Osteoblast (primary cell): ENCODE data around the gene SLC10A3. TPM values are rescaled to one million over a fixed set of nuclear protein-coding genes. Genes with fewer than 3 reads are reported as not detected.

Source experiments
- DNase-seq: peaks from one replicate; pipeline ENCODE4 v3.0.0; 2011; ENCODE audit warnings: low spot score, mixed read lengths; ENCODE audit not compliant: insufficient read length; ENCODE audit errors: missing footprints
- H2AFZ ChIP-seq: 2 replicates; pipeline ENCODE4 v1.6.0; 2011; ENCODE audit warnings: mild to moderate bottlenecking, low read length
- H3K27ac ChIP-seq: 2 replicates; pipeline ENCODE4 v1.5.1; 2011; ENCODE audit warnings: mild to moderate bottlenecking, low read depth, low read length, moderate library complexity
- H3K27me3 ChIP-seq: 2 replicates; pipeline ENCODE4 v1.6.0; 2012; ENCODE audit warnings: mild to moderate bottlenecking, control low read depth, inconsistent platforms, low read length, moderate library complexity; ENCODE audit not compliant: insufficient read depth
- H3K36me3 ChIP-seq: 2 replicates; pipeline ENCODE4 v1.5.1; 2011; ENCODE audit warnings: mild to moderate bottlenecking, low read length, control low read depth, moderate library complexity; ENCODE audit not compliant: insufficient read depth
- H3K4me1 ChIP-seq: 2 replicates; pipeline ENCODE4 v1.5.1; 2011; ENCODE audit warnings: mild to moderate bottlenecking, low read length, control low read depth, moderate library complexity; ENCODE audit not compliant: insufficient read depth
- H3K4me2 ChIP-seq: 2 replicates; pipeline ENCODE4 v1.6.0; 2011; ENCODE audit warnings: mild to moderate bottlenecking, low read length; ENCODE audit not compliant: insufficient read depth
- H3K4me3 ChIP-seq: fragments of 200-600 bp; sonication (generic); 3 replicates; pipeline ENCODE4 v1.5.1; 2012; ENCODE audit warnings: mild to moderate bottlenecking, low read length, inconsistent platforms; ENCODE audit not compliant: insufficient read depth
- H3K79me2 ChIP-seq: 2 replicates; pipeline ENCODE4 v1.6.0; 2012; ENCODE audit warnings: mild to moderate bottlenecking, low read length, control low read depth, inconsistent platforms; ENCODE audit not compliant: insufficient read depth
- H3K9me3 ChIP-seq: 2 replicates; pipeline ENCODE4 v1.5.1; 2011; ENCODE audit warnings: low read depth, low read length, control low read depth
- H4K20me1 ChIP-seq: 2 replicates; pipeline ENCODE4 v1.6.0; 2012; ENCODE audit warnings: mild to moderate bottlenecking, low read length, control low read depth; ENCODE audit not compliant: insufficient read depth
- total RNA-seq: library from RNA; depleted of rRNA; stranded (reverse); fragments of >200 nt; gene quantifications from 2 replicates; pipeline ENCODE4 v1.2.3, GENCODE V29; 2012
- TF ChIP-seq, protein P1 (sequence below): IDR thresholded peaks from 2 replicates; pipeline ENCODE4 v1.5.1; 2011; ENCODE audit warnings: mild to moderate bottlenecking, low read depth, low read length, moderate library complexity; ENCODE audit errors: extremely low read depth

SLC10A3 gene
- total RNA-seq, 1 donor, result 36.2 TPM

GRCh38 chrX:154519389-154519788 lies 29.0 kb upstream of the SLC10A3 start:
- TF ChIP-seq, protein P1, sequence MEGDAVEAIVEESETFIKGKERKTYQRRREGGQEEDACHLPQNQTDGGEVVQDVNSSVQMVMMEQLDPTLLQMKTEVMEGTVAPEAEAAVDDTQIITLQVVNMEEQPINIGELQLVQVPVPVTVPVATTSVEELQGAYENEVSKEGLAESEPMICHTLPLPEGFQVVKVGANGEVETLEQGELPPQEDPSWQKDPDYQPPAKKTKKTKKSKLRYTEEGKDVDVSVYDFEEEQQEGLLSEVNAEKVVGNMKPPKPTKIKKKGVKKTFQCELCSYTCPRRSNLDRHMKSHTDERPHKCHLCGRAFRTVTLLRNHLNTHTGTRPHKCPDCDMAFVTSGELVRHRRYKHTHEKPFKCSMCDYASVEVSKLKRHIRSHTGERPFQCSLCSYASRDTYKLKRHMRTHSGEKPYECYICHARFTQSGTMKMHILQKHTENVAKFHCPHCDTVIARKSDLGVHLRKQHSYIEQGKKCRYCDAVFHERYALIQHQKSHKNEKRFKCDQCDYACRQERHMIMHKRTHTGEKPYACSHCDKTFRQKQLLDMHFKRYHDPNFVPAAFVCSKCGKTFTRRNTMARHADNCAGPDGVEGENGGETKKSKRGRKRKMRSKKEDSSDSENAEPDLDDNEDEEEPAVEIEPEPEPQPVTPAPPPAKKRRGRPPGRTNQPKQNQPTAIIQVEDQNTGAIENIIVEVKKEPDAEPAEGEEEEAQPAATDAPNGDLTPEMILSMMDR, result no peak
- no peaks in the 10 kb centered on the region for H3K9me3 ChIP-seq

GRCh38 chrX:154517101-154517781 lies 26.8 kb upstream of the SLC10A3 start:
- TF ChIP-seq, protein P1, result no peak
- peak overlapping the region; percentile 76 for H3K4me3 ChIP-seq
- DNase-seq, result peak; percentile 13
- peak overlapping the region; percentile 93 for H3K4me2 ChIP-seq
- no peaks in the 10 kb centered on the region for H3K36me3 ChIP-seq
- peaks cover 5% of the 10 kb centered on the region for H3K4me1 ChIP-seq
- H3K9me3 ChIP-seq, result no peaks in the 10 kb centered on the region
- no peaks in the 10 kb centered on the region for H3K27me3 ChIP-seq
- H3K27ac ChIP-seq, result no peak overlapping the region
- H2AFZ ChIP-seq, result peak overlapping the region; percentile 29
- H4K20me1 ChIP-seq, result no peaks in the 10 kb centered on the region
- peaks cover 10% of the 10 kb centered on the region for H3K79me2 ChIP-seq

More at GRCh38 chrX:154519389-154519788, 29.0 kb upstream of the SLC10A3 start:
- no peak overlapping the region for H3K27ac ChIP-seq
- H3K4me1 ChIP-seq, result peaks cover 5% of the 10 kb centered on the region
- H3K4me2 ChIP-seq, result no peak overlapping the region
- DNase-seq, result no peak
- H4K20me1 ChIP-seq, result no peaks in the 10 kb centered on the region
- no peaks in the 10 kb centered on the region for H3K36me3 ChIP-seq
- H3K4me3 ChIP-seq, result no peak overlapping the region
- H2AFZ ChIP-seq, result no peak overlapping the region
- no peaks in the 10 kb centered on the region for H3K27me3 ChIP-seq
- H3K79me2 ChIP-seq, result peaks cover 9% of the 10 kb centered on the region

DNA sequence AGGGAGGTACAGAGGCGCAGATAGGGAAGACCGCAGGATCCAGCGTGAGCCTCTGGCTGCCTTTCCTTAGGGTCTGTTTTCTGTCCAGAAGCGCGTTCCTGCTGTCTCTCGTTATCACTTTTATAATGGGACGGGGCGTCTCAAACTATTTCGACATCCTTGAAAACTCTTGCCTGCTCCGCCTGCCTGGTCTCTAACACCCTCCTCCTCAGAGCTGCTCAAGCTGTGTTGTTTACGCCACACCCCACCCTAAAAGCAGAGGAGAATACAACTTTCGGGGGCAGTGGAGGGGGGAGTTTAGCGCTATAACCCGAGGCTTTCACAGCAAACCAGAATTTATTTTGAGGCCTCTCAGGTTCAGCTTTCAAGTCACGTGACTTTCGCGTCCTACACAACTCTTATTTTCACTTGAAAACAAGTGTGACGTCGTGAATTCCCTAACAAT lies 26.2 kb upstream of the SLC10A3 start:
- DNase-seq, result peak; percentile 58
- H4K20me1 ChIP-seq, result no peaks in the 10 kb centered on the region
- H3K9me3 ChIP-seq, result no peaks in the 10 kb centered on the region
- H3K4me3 ChIP-seq, result peak overlapping the region; percentile 76
- H3K36me3 ChIP-seq, result no peaks in the 10 kb centered on the region
- peak overlapping the region; percentile 79 for H3K27ac ChIP-seq
- H3K4me2 ChIP-seq, result peak overlapping the region; percentile 93
- peaks cover 10% of the 10 kb centered on the region for H3K79me2 ChIP-seq
- peak overlapping the region; percentile 76 for H2AFZ ChIP-seq
- H3K4me1 ChIP-seq, result peaks cover 5% of the 10 kb centered on the region
- TF ChIP-seq, protein P1, result no peak
- H3K27me3 ChIP-seq, result no peaks in the 10 kb centered on the region

- Histone ChIP-seq H3K4me2 (peak within 1 kb of the TSS; percentile 93), H3K4me3 (peak within 1 kb of the TSS; percentile 76), H3K4me1 (peaks cover 5% of the 10 kb centered on the region), H3K79me2 (peaks cover 10% of the 10 kb centered on the region), H3K36me3 (no peaks in the 10 kb centered on the region), H4K20me1 (no peaks in the 10 kb centered on the region), H3K27ac (peak within 1 kb of the TSS; percentile 79), H3K27me3 (no peaks in the 10 kb centered on the region), H2AFZ (peak within 1 kb of the TSS; percentile 76), H3K9me3 (no peaks in the 10 kb centered on the region)
- DNase-seq, result peak; percentile 96
- TF ChIP-seq, protein P1, result no peak
These were observed 25.7 kb upstream of the SLC10A3 start, which contains the start of gene FAM3A for GRCh38 chrX:154515966-154516655. Gene FAM3A, minus strand, starts transcription at chrX:154516232. Its CDS starts 460 bp downstream, at chrX:154515772.
